ENCODE data around the gene CCK. TPM values are rescaled to one million over a fixed set of nuclear protein-coding genes. Genes with fewer than 3 reads are reported as not detected.

CCK gene
- polyA plus RNA-seq, 3 donors from 2014 or later: not detected

- no peak overlapping the region for H3K4me3 Mint-ChIP-seq
These were observed 2.3 kb downstream of the CCK start for GRCh38 chr3:42263354-42264346.

GRCh38 chr3:42262525-42262924, 3.5 kb downstream of the CCK start:
- Mint-ChIP-seq H3K4me3 (no peak overlapping the region), H3K27ac (no peak overlapping the region), H3K4me1 (no peaks in the 10 kb centered on the region), H3K36me3 (no peaks in the 10 kb centered on the region), H3K27me3 (ENCODE audit: low read depth in 3 of 3) (peaks cover 6 to 11% (median 9%) of the 10 kb centered on the region in 3 donors), H3K9me3 (no peaks in the 10 kb centered on the region)
- no peak for DNase-seq

More at GRCh38 chr3:42263354-42264346, 2.3 kb downstream of the CCK start:
- DNase-seq: no peak
- Mint-ChIP-seq H3K27me3 (ENCODE audit: low read depth in 3 of 3) (peaks cover 6 to 13% (median 9%) of the 10 kb centered on the region in 3 donors), H3K27ac (no peak overlapping the region), H3K9me3 (no peaks in the 10 kb centered on the region), H3K4me1 (no peaks in the 10 kb centered on the region), H3K36me3 (no peaks in the 10 kb centered on the region)

GRCh38 chr3:42257007-42257406, 9.0 kb downstream of the CCK start:
- no peak for DNase-seq
- no peak overlapping the region for H3K4me3 Mint-ChIP-seq
- H3K9me3 Mint-ChIP-seq: no peaks in the 10 kb centered on the region
- H3K4me1 Mint-ChIP-seq: no peaks in the 10 kb centered on the region
- H3K27me3 Mint-ChIP-seq (ENCODE audit: low read depth in 3 of 3): peaks cover 0 to 16% (median 3%) of the 10 kb centered on the region in 3 donors
- H3K36me3 Mint-ChIP-seq: no peaks in the 10 kb centered on the region
- H3K27ac Mint-ChIP-seq: no peak overlapping the region

- Mint-ChIP-seq H3K36me3 (no peaks in the 10 kb centered on the region), H3K4me3 (no peak overlapping the region), H3K27me3 (ENCODE audit: low read depth in 3 of 3) (peaks cover 0 to 13% (median 3%) of the 10 kb centered on the region in 3 donors), H3K4me1 (no peaks in the 10 kb centered on the region), H3K9me3 (no peaks in the 10 kb centered on the region), H3K27ac (no peak overlapping the region)
- no peak for DNase-seq
These were observed 9.7 kb downstream of the CCK start for GRCh38 chr3:42256135-42256819.

GRCh38 chr3:42254566-42254965, 11.4 kb downstream of the CCK start:
- no peak for DNase-seq
- H3K4me3 Mint-ChIP-seq: no peak overlapping the region
- H3K27ac Mint-ChIP-seq: no peak overlapping the region
- no peaks in the 10 kb centered on the region for H3K4me1 Mint-ChIP-seq
- no peaks in the 10 kb centered on the region for H3K9me3 Mint-ChIP-seq
- peaks cover 0 to 12% (median 3%) of the 10 kb centered on the region in 3 donors for H3K27me3 Mint-ChIP-seq (ENCODE audit: low read depth in 3 of 3)
- no peaks in the 10 kb centered on the region for H3K36me3 Mint-ChIP-seq

- Mint-ChIP-seq H3K4me1 (peaks cover 3 to 7% of the 10 kb centered on the region in 2 donors), H3K9me3 (no peaks in the 10 kb centered on the region), H3K4me3 (no peak overlapping the region), H3K27ac (no peak overlapping the region), H3K27me3 (ENCODE audit: low read depth in 3 of 3) (peaks cover 3 to 17% (median 3%) of the 10 kb centered on the region in 3 donors), H3K36me3 (no peaks in the 10 kb centered on the region)
- DNase-seq: no peak
These were observed 15.2 kb downstream of the CCK start for GRCh38 chr3:42250761-42251160.

GRCh38 chr3:42247576-42248027, 18.4 kb downstream of the CCK start:
- Mint-ChIP-seq H3K36me3 (no peaks in the 10 kb centered on the region), H3K27me3 (ENCODE audit: low read depth in 3 of 3) (peaks cover 2 to 14% (median 3%) of the 10 kb centered on the region in 3 donors), H3K9me3 (peaks cover 0 to 2% (median 0%) of the 10 kb centered on the region in 6 donors), H3K4me1 (peaks cover 3 to 7% of the 10 kb centered on the region in 2 donors), H3K4me3 (no peak overlapping the region), H3K27ac (no peak overlapping the region)
- peak in 2 of 3 donors; percentile 9 to 10 for DNase-seq

GRCh38 chr3:42246091-42246490, 19.9 kb downstream of the CCK start:
- H3K4me1 Mint-ChIP-seq: peaks cover 3 to 7% of the 10 kb centered on the region in 2 donors
- H3K36me3 Mint-ChIP-seq: no peaks in the 10 kb centered on the region
- H3K27ac Mint-ChIP-seq: no peak overlapping the region
- peaks cover 6 to 16% (median 6%) of the 10 kb centered on the region in 3 donors for H3K27me3 Mint-ChIP-seq (ENCODE audit: low read depth in 3 of 3)
- DNase-seq: no peak
- no peak overlapping the region for H3K4me3 Mint-ChIP-seq
- peaks cover 0 to 2% (median 0%) of the 10 kb centered on the region in 6 donors for H3K9me3 Mint-ChIP-seq

GRCh38 chr3:42236611-42237010, 29.4 kb downstream of the CCK start:
- H3K27me3 Mint-ChIP-seq (ENCODE audit: low read depth in 3 of 3): peaks cover 10 to 24% (median 13%) of the 10 kb centered on the region in 3 donors
- no peak overlapping the region for H3K27ac Mint-ChIP-seq
- no peak overlapping the region for H3K4me3 Mint-ChIP-seq
- H3K9me3 Mint-ChIP-seq: peaks cover 0 to 5% (median 0%) of the 10 kb centered on the region in 6 donors
- peaks cover 0 to 3% (median 3%) of the 10 kb centered on the region in 3 donors for H3K36me3 Mint-ChIP-seq
- DNase-seq: no peak
- no peaks in the 10 kb centered on the region for H3K4me1 Mint-ChIP-seq

GRCh38 chr3:42235532-42235931, 30.5 kb downstream of the CCK start:
- no peak overlapping the region for H3K27ac Mint-ChIP-seq
- peaks cover 0 to 3% (median 3%) of the 10 kb centered on the region in 3 donors for H3K36me3 Mint-ChIP-seq
- H3K4me3 Mint-ChIP-seq: no peak overlapping the region
- peaks cover 0 to 5% (median 0%) of the 10 kb centered on the region in 6 donors for H3K9me3 Mint-ChIP-seq
- peaks cover 12 to 24% (median 13%) of the 10 kb centered on the region in 3 donors for H3K27me3 Mint-ChIP-seq (ENCODE audit: low read depth in 3 of 3)
- H3K4me1 Mint-ChIP-seq: no peaks in the 10 kb centered on the region
- DNase-seq: no peak

GRCh38 chr3:42230860-42231259, 35.1 kb downstream of the CCK start:
- Mint-ChIP-seq H3K4me3 (no peak overlapping the region), H3K27ac (no peak overlapping the region), H3K36me3 (peaks cover 0 to 13% (median 3%) of the 10 kb centered on the region in 3 donors), H3K4me1 (peaks cover 12 to 13% of the 10 kb centered on the region in 2 donors), H3K27me3 (ENCODE audit: low read depth in 3 of 3) (peaks cover 4 to 7% (median 7%) of the 10 kb centered on the region in 3 donors), H3K9me3 (no peaks in the 10 kb centered on the region)
- no peak for DNase-seq

- Mint-ChIP-seq H3K4me3 (no peak overlapping the region), H3K9me3 (no peaks in the 10 kb centered on the region), H3K36me3 (peaks cover 4 to 19% (median 5%) of the 10 kb centered on the region in 3 donors), H3K4me1 (peaks cover 12 to 13% of the 10 kb centered on the region in 2 donors), H3K27me3 (ENCODE audit: low read depth in 3 of 3) (peaks cover 4 to 5% (median 4%) of the 10 kb centered on the region in 3 donors), H3K27ac (no peak overlapping the region)
- no peak for DNase-seq
These were observed 35.9 kb downstream of the CCK start for GRCh38 chr3:42229942-42230688.

- no peak overlapping the region for H3K27ac Mint-ChIP-seq
These were observed 36.6 kb downstream of the CCK start for GRCh38 chr3:42229266-42229941.

More at GRCh38 chr3:42229266-42229941, 36.6 kb downstream of the CCK start:
- Mint-ChIP-seq H3K9me3 (no peaks in the 10 kb centered on the region), H3K4me1 (peaks cover 12 to 13% of the 10 kb centered on the region in 2 donors), H3K27me3 (ENCODE audit: low read depth in 3 of 3) (peaks cover under 1 to 5% (median 4%) of the 10 kb centered on the region in 3 donors), H3K4me3 (no peak overlapping the region), H3K36me3 (peaks cover 8 to 21% (median 10%) of the 10 kb centered on the region in 3 donors)
- DNase-seq: no peak

All from immature natural killer cell (primary cell).